ENCODE results near the gene VOPP1. TPM values are rescaled to one million over a fixed set of nuclear protein-coding genes. Genes with fewer than 3 reads are reported as not detected.

Gene VOPP1
- total and polyA plus RNA-seq, 2 donors (not counting 3 experiments of a cell fraction or from before 2014, with no cell fraction given): 85.6 to 154 TPM

GRCh38 chr7:55535617-55536016, 36.7 kb downstream of the VOPP1 start:
- Histone ChIP-seq H3K27ac (ENCODE audit: insufficient read depth, low read depth, low read length) (no peak overlapping the region), H3K36me3 (ENCODE audit: control insufficient read depth in 2 of 2, extremely low read depth in 1 of 2, insufficient read depth in 2 of 2, low read length in 2 of 2) (no peaks in the 10 kb centered on the region), H3K4me2 (ENCODE audit: insufficient read depth, low read length) (no peak overlapping the region), H3K4me3 (replicated peaks in 1 of 3; ENCODE audit: insufficient read depth in 1 of 3, low read depth in 1 of 3, low read length in 3 of 3) (no peak overlapping the region), H3K4me1 (ENCODE audit: control insufficient read depth, extremely low read depth, insufficient read depth, low read length) (peaks cover 11% of the 10 kb centered on the region), H2AFZ (ENCODE audit: low read depth, low read length) (no peak overlapping the region), H4K20me1 (replicated peaks; ENCODE audit: control insufficient read depth, extremely low read depth, insufficient read depth, low read length) (peaks cover 9% of the 10 kb centered on the region), H3K9me1 (replicated peaks; ENCODE audit: control insufficient read depth, extremely low read depth, insufficient read depth, low read length) (no peaks in the 10 kb centered on the region), H3K27me3 (ENCODE audit: control insufficient read depth in 2 of 2, insufficient read depth in 2 of 2, low read length in 2 of 2) (no peaks in the 10 kb centered on the region), H3K79me2 (ENCODE audit: control insufficient read depth, insufficient read depth, low read length) (peaks cover 92% of the 10 kb centered on the region), H3K9ac (replicated peaks; ENCODE audit: extremely low read depth, insufficient read depth, low read length) (no peak overlapping the region), H3K9me3 (replicated peaks; ENCODE audit: control insufficient read depth, insufficient read depth, low read length) (no peaks in the 10 kb centered on the region)
- FAIRE-seq: peak; percentile 12
- no peak for TF ChIP-seq FOS (IDR thresholded peaks at IDR 0.05; ENCODE audit: borderline replicate concordance, insufficient read depth, low read length)
- ChIA-PET CTCF (no interaction called here), POLR2A (no interaction called here)
- intact Hi-C loops (cut with micrococcal nuclease) (no loop called here), dilution Hi-C loops (cut with MboI; ENCODE audit: extremely low pct_ligation_motif_present, low sequenced_read_pairs) (no loop called here)
- no peak for DNase-seq (ENCODE audit: low read depth, low spot score)
- BruUV-seq (replicated peaks): no TSS peak

- BruUV-seq (replicated peaks): no TSS peak
- dilution Hi-C loops (cut with MboI; ENCODE audit: extremely low pct_ligation_motif_present, low sequenced_read_pairs) (no loop called here), intact Hi-C loops (cut with micrococcal nuclease) (no loop called here)
- TF ChIP-seq GATA2 (IDR thresholded peaks at IDR 0.05; ENCODE audit: insufficient read depth, insufficient read length, low read depth, low read length): no peak
- no peak for TF ChIP-seq MYC (IDR thresholded peaks at IDR 0.05; ENCODE audit: low read depth, low read length)
- ChIA-PET CTCF (interaction anchor here (0.7 to 1.6 kb wide), 6 partner anchors 10 to 38 kb away, joined by 3 to 10 read pairs (median 4); no protein-coding TSS in a partner anchor), POLR2A (no interaction called here)
- Histone ChIP-seq H3K4me3 (replicated peaks in 1 of 3; ENCODE audit: insufficient read depth in 1 of 3, low read depth in 1 of 3, low read length in 3 of 3) (no peak overlapping the region), H3K79me2 (ENCODE audit: control insufficient read depth, insufficient read depth, low read length) (peaks cover 94% of the 10 kb centered on the region), H3K27ac (ENCODE audit: insufficient read depth, low read depth, low read length) (no peak overlapping the region), H4K20me1 (replicated peaks; ENCODE audit: control insufficient read depth, extremely low read depth, insufficient read depth, low read length) (peaks cover 7% of the 10 kb centered on the region), H3K27me3 (ENCODE audit: control insufficient read depth in 2 of 2, insufficient read depth in 2 of 2, low read length in 2 of 2) (no peaks in the 10 kb centered on the region), H3K9me3 (replicated peaks; ENCODE audit: control insufficient read depth, insufficient read depth, low read length) (no peaks in the 10 kb centered on the region), H3K9me1 (replicated peaks; ENCODE audit: control insufficient read depth, extremely low read depth, insufficient read depth, low read length) (no peaks in the 10 kb centered on the region), H3K4me2 (ENCODE audit: insufficient read depth, low read length) (no peak overlapping the region), H2AFZ (ENCODE audit: low read depth, low read length) (no peak overlapping the region), H3K36me3 (ENCODE audit: control insufficient read depth in 2 of 2, extremely low read depth in 1 of 2, insufficient read depth in 2 of 2, low read length in 2 of 2) (no peaks in the 10 kb centered on the region), H3K9ac (replicated peaks; ENCODE audit: extremely low read depth, insufficient read depth, low read length) (no peak overlapping the region), H3K4me1 (ENCODE audit: control insufficient read depth, extremely low read depth, insufficient read depth, low read length) (peaks cover 11% of the 10 kb centered on the region)
- no peak for DNase-seq (ENCODE audit: low read depth, low spot score)
- no peak for FAIRE-seq
Measured at GRCh38 chr7:55534916-55535590, 37.2 kb downstream of the VOPP1 start.
